ENCODE data around the gene SLC22A16. TPM values are rescaled to one million over a fixed set of nuclear protein-coding genes. Genes with fewer than 3 reads are reported as not detected.

The SLC22A16 gene
- total and polyA plus RNA-seq, 2 donors (not counting 3 experiments of a cell fraction or from before 2014, with no cell fraction given) = not detected

- Histone ChIP-seq H3K79me2 (ENCODE audit: control insufficient read depth, insufficient read depth, low read length) (no peaks in the 10 kb centered on the region), H3K36me3 (ENCODE audit: control insufficient read depth in 2 of 2, extremely low read depth in 1 of 2, insufficient read depth in 2 of 2, low read length in 2 of 2) (no peaks in the 10 kb centered on the region), H3K4me2 (ENCODE audit: insufficient read depth, low read length) (no peak overlapping the region), H3K9ac (replicated peaks; ENCODE audit: extremely low read depth, insufficient read depth, low read length) (no peak overlapping the region), H3K4me3 (replicated peaks in 1 of 3; ENCODE audit: insufficient read depth in 1 of 3, low read depth in 1 of 3, low read length in 3 of 3) (no peak overlapping the region), H3K27ac (ENCODE audit: insufficient read depth, low read depth, low read length) (no peak overlapping the region), H3K27me3 (ENCODE audit: control insufficient read depth in 2 of 2, insufficient read depth in 2 of 2, low read length in 2 of 2) (peaks cover 3 to 5% of the 10 kb centered on the region in 2 experiments), H2AFZ (ENCODE audit: low read depth, low read length) (no peak overlapping the region), H4K20me1 (replicated peaks; ENCODE audit: control insufficient read depth, extremely low read depth, insufficient read depth, low read length) (no peaks in the 10 kb centered on the region), H3K9me3 (replicated peaks; ENCODE audit: control insufficient read depth, insufficient read depth, low read length) (no peaks in the 10 kb centered on the region), H3K9me1 (replicated peaks; ENCODE audit: control insufficient read depth, extremely low read depth, insufficient read depth, low read length) (no peaks in the 10 kb centered on the region), H3K4me1 (ENCODE audit: control insufficient read depth, extremely low read depth, insufficient read depth, low read length) (no peaks in the 10 kb centered on the region)
- dilution Hi-C loops (cut with MboI; ENCODE audit: extremely low pct_ligation_motif_present, low sequenced_read_pairs) = no loop called here
- no peak for FAIRE-seq
- no peak for DNase-seq (ENCODE audit: low read depth, low spot score)
- no TSS peak for BruUV-seq (replicated peaks)
- TF ChIP-seq GATA2 (IDR thresholded peaks at IDR 0.05; ENCODE audit: insufficient read depth, insufficient read length, low read depth, low read length) = no peak
- no peak for TF ChIP-seq JUN (IDR thresholded peaks at IDR 0.05; ENCODE audit: borderline replicate concordance, insufficient read depth, insufficient read length, low read depth)
- TF ChIP-seq EZH2 (IDR thresholded peaks at IDR 0.05; ENCODE audit: borderline replicate concordance, low read depth, low read length, severe bottlenecking) = no peak
- TF ChIP-seq FOS (IDR thresholded peaks at IDR 0.05; ENCODE audit: borderline replicate concordance, insufficient read depth, low read length) = no peak
- no peak for TF ChIP-seq POLR2A (IDR thresholded peaks at IDR 0.05; ENCODE audit: low read depth, low read length)
- TF ChIP-seq MAX (IDR thresholded peaks at IDR 0.05; ENCODE audit: insufficient read depth, insufficient read length) = no peak
- TF ChIP-seq MYC (IDR thresholded peaks at IDR 0.05; ENCODE audit: low read depth, low read length) = no peak
- TF ChIP-seq CTCF (IDR thresholded peaks at IDR 0.05; ENCODE audit: extremely low read depth in 1 of 2, insufficient read depth in 1 of 2, low read depth in 1 of 2, low read length in 2 of 2) = no peak
- TF ChIP-seq POLR2AphosphoS5 (IDR thresholded peaks at IDR 0.05; ENCODE audit: insufficient read depth, low read depth, low read length) = no peak
- intact Hi-C loops (cut with micrococcal nuclease) = no loop called here
- CTCF ChIA-PET = no interaction called here
- POLR2A ChIA-PET = no interaction called here
Measured at GRCh38 chr6:110430236-110430635, 46.2 kb downstream of the SLC22A16 start.
